ENCODE data around the gene ZWILCH.
"Not testable (repeated sequence)": the region's sequence is repeated elsewhere in the genome, so short reads cannot be mapped to it uniquely, and the experiment has no call there.

ZWILCH gene

DNA sequence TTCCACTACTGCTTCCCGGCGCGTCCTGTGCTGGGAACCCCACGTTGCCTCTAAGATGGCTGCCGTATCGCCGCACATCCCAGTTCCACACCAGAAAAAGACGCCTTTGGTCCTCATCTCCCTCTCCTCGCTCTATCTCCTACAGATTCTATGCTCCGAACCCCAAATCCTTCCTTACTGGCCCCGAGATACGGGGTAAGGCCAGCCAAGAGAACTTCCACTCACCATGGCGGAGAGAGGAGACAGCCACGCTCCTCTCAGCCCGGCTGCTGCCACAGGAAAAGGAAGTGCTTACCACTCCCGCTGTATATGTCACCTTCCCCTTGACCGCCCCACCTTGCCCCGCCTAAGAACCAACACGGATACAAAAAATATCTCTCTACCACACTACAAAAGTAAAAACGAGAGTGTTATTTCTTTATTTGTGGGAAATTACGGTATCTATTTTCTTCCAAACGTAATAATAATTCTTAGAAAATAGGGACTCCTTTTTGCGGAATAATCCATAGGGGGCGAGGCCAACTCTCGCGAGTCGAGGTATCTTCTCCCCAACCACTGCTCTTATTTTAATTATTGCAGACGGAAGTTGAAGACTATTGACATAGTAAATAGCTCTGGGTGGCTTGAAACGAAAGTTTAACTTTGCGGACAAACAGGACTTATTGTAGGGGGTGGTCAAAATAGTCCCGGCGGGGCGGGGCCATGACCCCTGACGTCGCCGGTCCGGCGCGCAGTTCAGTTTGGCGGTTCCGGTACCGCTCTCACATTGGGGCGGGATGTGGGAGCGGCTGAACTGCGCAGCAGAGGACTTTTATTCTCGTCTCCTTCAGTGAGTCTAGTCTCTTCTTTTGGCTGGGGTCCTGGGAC lies at the start of gene ZWILCH, which contains the start of gene RPL4:
Gene ZWILCH, plus strand, starts transcription at position 764 of the 867 bp plus-strand sequence. Its CDS starts 13 bp downstream, at position 777.
Gene RPL4, minus strand, starts transcription at position 293 of the 867 bp plus-strand sequence. Its CDS starts 65 bp downstream, at position 228.
- in situ Hi-C loops (cut with HindIII; ENCODE audit: low sequenced_read_pairs), result loop anchor here (5.0 kb wide), 1 partner anchor 92 kb away; no protein-coding TSS in a partner anchor

DNA sequence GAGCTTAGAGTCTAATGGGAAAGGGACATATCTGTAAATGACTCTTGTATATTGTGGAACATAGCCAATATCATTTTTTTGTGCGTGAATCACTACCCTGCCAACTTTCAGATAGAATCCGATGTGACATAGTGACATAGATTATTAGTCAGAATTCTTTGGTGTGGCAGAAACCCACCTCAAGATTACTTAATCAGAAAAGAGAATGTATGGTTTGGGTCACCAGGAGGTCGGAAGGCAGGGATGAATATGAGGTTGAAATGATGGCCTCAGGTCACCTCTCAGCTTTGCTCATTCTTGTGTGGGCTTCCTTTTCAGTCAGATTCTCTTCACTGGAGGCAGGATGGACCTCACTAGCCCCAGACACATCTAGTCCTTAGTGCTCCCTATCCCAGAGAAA lies 48.9 kb upstream of the ZWILCH start:
- in situ Hi-C loops (cut with HindIII; ENCODE audit: low sequenced_read_pairs), result no loop called here

- in situ Hi-C loops (cut with HindIII; ENCODE audit: low sequenced_read_pairs), result no loop called here
Observed at GRCh38 chr15:66459818-66460615, 45.1 kb upstream of the ZWILCH start.

DNA sequence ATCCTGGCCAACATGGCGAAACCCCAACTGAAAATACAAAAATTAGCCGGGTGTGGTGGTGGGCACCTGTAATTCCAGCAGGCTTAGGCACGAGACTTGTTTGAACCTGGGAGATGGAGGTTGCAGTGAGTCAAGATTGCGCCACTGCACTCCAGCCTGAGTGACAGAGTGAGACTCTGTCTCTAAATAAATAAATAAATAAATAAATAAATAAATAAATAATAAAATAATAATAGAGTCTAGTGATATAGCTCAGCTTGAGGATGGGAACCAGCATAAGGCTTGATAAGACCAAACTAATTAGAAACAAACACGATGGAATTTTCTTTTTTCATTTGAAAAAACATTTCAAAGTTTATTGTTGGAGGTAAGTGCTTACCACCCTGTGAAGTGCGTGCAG lies 43.8 kb upstream of the ZWILCH start:
- in situ Hi-C loops (cut with HindIII; ENCODE audit: low sequenced_read_pairs), result not testable (repeated sequence)

DNA sequence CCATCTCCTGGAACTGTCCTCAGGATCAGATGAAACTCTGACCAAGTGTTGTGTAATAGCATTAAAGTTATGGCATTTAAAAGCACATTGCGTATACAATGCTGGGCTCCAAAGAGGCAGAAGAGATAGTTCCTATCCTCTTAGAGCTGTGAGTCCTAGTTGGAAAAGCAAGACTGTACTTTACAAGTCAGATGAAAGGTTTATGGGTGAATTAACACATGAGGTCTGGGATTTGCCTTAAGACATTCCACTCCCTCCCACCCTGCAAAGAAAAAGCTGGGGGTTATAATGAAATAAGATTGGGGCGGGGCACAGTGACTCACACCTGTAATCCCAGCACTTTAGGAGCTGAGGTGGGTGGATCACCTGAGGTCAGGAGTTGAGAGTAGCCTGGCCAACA lies 43.2 kb upstream of the ZWILCH start:
- in situ Hi-C loops (cut with HindIII; ENCODE audit: low sequenced_read_pairs), result no loop called here

DNA sequence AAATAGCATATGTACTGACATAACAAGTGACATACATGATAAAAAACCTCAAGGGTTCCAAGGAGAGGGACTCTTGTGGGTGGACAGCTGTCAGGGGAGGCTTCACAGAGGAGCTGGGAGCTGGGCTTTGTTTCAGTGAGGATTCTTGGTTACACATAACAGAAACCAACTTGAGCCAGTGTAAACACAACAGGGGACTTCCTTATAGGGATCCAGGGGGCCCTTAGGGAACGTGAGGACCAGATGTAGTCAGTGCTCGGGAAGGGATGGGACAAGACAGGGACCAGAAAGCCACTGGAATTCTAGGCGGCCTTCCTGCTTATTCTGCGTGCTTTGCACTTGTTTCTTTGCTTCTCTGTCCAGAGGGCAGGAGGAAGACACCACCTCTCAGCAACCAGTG lies 42.5 kb upstream of the ZWILCH start:
- in situ Hi-C loops (cut with HindIII; ENCODE audit: low sequenced_read_pairs), result no loop called here

GRCh38 chr15:66465294-66465693 lies 39.8 kb upstream of the ZWILCH start:
- in situ Hi-C loops (cut with HindIII; ENCODE audit: low sequenced_read_pairs), result not testable (repeated sequence)

- in situ Hi-C loops (cut with HindIII; ENCODE audit: low sequenced_read_pairs), result not testable (repeated sequence)
Observed at GRCh38 chr15:66467162-66468040, 37.7 kb upstream of the ZWILCH start.

DNA sequence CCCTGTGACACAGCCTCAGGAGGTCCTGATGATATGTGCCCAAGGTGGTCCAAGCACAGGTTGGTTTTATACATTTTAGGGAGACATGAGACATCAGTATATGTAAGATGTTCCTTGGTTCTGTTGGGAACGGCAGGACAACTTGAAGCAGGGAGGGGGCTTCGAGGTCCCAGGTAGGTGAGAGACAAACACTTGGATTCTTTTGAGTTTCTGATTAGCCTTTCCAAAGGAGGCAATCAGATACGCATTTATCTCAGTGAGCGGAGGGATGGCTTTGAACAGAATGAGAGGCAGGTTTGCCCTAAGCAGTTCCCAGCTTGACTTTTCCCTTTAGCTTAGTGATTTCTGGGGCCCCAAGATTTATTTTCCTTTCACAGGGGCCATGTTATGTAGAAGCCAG lies 34.3 kb upstream of the ZWILCH start:
- in situ Hi-C loops (cut with HindIII; ENCODE audit: low sequenced_read_pairs), result not testable (repeated sequence)

- in situ Hi-C loops (cut with HindIII; ENCODE audit: low sequenced_read_pairs), result no loop called here
Observed at GRCh38 chr15:66472176-66472999, 32.7 kb upstream of the ZWILCH start.

GRCh38 chr15:66474135-66474534 lies 31.0 kb upstream of the ZWILCH start:
- in situ Hi-C loops (cut with HindIII; ENCODE audit: low sequenced_read_pairs), result no loop called here

DNA sequence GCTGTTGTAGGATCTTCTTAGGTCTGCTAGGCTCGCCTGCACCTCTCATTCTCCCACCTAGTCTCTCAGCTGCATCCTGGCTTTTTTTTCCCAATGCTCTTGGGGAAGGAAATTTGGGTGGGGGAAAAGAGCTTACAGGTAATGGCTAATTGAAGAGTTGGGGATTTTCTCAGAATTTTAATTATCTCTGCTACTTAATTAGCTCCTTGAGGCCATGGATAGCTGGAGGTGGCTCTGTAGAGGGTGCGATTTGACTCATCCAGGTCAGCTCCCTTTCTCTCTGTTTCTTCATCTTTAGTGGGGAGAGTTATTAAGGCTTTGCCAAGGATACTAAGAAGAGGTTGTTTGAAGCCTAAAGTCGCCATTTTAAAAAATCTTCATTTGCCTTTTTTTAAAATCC lies 30.2 kb upstream of the ZWILCH start:
- in situ Hi-C loops (cut with HindIII; ENCODE audit: low sequenced_read_pairs), result no loop called here

GRCh38 chr15:66476535-66476934 lies 28.6 kb upstream of the ZWILCH start:
- in situ Hi-C loops (cut with HindIII; ENCODE audit: low sequenced_read_pairs), result no loop called here

- in situ Hi-C loops (cut with HindIII; ENCODE audit: low sequenced_read_pairs), result no loop called here
Observed at GRCh38 chr15:66477011-66477410, 28.1 kb upstream of the ZWILCH start.

DNA sequence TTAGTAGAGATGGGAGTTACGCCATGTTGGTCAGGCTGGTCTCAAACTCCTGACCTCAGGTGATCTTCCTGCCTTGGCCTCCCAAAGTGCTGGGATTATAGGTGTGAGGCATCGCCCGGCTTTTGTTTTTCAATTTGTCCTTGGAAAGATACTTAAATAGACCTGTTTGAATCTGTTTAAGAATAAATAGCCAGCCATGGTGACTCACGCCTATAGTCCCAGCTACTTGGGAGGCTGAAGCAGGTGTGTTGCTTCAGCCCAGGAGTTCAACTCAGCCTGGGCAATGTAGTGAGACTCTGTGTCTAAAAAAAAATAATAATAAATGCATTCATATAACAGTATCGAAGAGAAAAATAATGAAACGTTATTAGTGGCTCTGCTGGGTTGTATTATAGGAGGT lies 24.9 kb upstream of the ZWILCH start:
- in situ Hi-C loops (cut with HindIII; ENCODE audit: low sequenced_read_pairs), result no loop called here

GRCh38 chr15:66481107-66481856 lies 23.8 kb upstream of the ZWILCH start:
- in situ Hi-C loops (cut with HindIII; ENCODE audit: low sequenced_read_pairs), result no loop called here

- in situ Hi-C loops (cut with HindIII; ENCODE audit: low sequenced_read_pairs), result no loop called here
Observed at GRCh38 chr15:66482539-66482938, 22.6 kb upstream of the ZWILCH start.

- in situ Hi-C loops (cut with HindIII; ENCODE audit: low sequenced_read_pairs), result no loop called here
Observed at GRCh38 chr15:66483131-66483566, 22.0 kb upstream of the ZWILCH start.

DNA sequence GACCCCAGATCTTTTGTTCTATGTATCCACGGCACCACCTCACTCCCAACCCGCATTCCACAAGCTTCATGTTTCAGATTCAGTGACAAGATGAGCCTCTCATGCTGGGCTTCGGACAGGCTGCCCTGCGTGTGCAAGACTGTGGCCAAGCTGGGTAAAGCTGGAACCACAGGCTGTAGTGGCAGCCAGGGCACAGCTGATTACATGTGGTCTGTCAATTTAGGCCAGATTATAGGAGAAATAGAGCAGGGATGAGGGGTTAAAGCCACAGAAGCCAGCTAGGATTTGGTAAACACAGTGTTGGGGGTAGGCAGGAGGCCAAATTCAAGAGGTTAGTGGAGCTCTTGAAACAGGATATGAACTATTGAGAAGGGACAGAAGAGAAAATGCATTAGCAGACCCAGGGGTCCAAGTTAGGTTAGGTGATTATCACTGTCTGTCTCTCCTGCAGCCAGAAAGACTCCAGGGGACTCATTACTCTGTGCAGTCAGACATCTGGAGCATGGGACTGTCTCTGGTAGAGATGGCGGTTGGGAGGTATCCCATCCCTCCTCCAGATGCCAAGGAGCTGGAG lies 20.5 kb upstream of the ZWILCH start:
- in situ Hi-C loops (cut with HindIII; ENCODE audit: low sequenced_read_pairs), result no loop called here
